HG02571 (cell line): ENCODE results near the gene GPR137B.
"Not testable (repeated sequence)": the region's sequence is repeated elsewhere in the genome, so short reads cannot be mapped to it uniquely, and the experiment has no call there.

Experiments used
- ATAC-seq: cut with Tn5 transposase; IDR thresholded peaks from one replicate; pipeline ENCODE4 v1.9.1; 2021; ENCODE audit warnings: mild to moderate bottlenecking, moderate library complexity; ENCODE audit not compliant: unreplicated experiment

GPR137B gene

GRCh38 chr1:236142253-236143103, at the start of gene GPR137B:
TSS of gene GPR137B (plus strand) at chr1:236142539. CDS start at chr1:236142623, 84 bp downstream.
- peak; percentile 56 for ATAC-seq

- ATAC-seq: no peak
These were observed 49.4 kb upstream of the GPR137B start for GRCh38 chr1:236092899-236093298.

- ATAC-seq: no peak
These were observed 46.4 kb upstream of the GPR137B start for GRCh38 chr1:236095705-236096520.

GRCh38 chr1:236096660-236097482, 45.5 kb upstream of the GPR137B start:
- ATAC-seq: not testable (repeated sequence)

GRCh38 chr1:236098267-236098666, 44.1 kb upstream of the GPR137B start:
- no peak for ATAC-seq

GRCh38 chr1:236099355-236099974, 42.9 kb upstream of the GPR137B start:
- no peak for ATAC-seq

- no peak for ATAC-seq
These were observed 41.5 kb upstream of the GPR137B start for GRCh38 chr1:236100799-236101198.

GRCh38 chr1:236101233-236102200, 40.8 kb upstream of the GPR137B start:
- no peak for ATAC-seq

GRCh38 chr1:236102611-236103010, 39.7 kb upstream of the GPR137B start:
- ATAC-seq: no peak

GRCh38 chr1:236103059-236103458, 39.3 kb upstream of the GPR137B start:
- ATAC-seq: no peak

- peak; percentile 46 for ATAC-seq
These were observed 38.6 kb upstream of the GPR137B start for GRCh38 chr1:236103646-236104218.

- ATAC-seq: no peak
These were observed 35.0 kb upstream of the GPR137B start for GRCh38 chr1:236107121-236107907.

GRCh38 chr1:236108027-236108648, 34.2 kb upstream of the GPR137B start:
- ATAC-seq: no peak

GRCh38 chr1:236110137-236110536, 32.2 kb upstream of the GPR137B start:
- ATAC-seq: no peak

GRCh38 chr1:236111527-236112331, 30.6 kb upstream of the GPR137B start:
- ATAC-seq: no peak

- ATAC-seq: no peak
These were observed 30.1 kb upstream of the GPR137B start for GRCh38 chr1:236112332-236112627.

GRCh38 chr1:236113324-236114032, 28.9 kb upstream of the GPR137B start:
- ATAC-seq: no peak
